GM12878 (cell line): ENCODE data around the gene FOXI1. TPM values are rescaled to one million over a fixed set of nuclear protein-coding genes. Genes with fewer than 3 reads are reported as not detected.

Source experiments
- ATAC-seq: fragments of 200-7000 bp; cut with Tn5 transposase; 3 replicates; pipeline ENCODE4 v1.9.1; 2020; ENCODE audit warnings: mild to moderate bottlenecking, moderate library complexity
- BruUV-seq: library from RNA; stranded (reverse); fragments of 400-500 nt; replicated peaks from 2 replicates; lab custom pipeline; 2021; lab: Mats Ljungman, UMichigan
- CTCF ChIA-PET: fragments of 300-600 bp; sonication (Branson Sonifier 250); formaldehyde crosslinking; extraction: SDS; loops from one replicate; lab custom pipeline; 2021; ENCODE audit warnings: inconsistent platforms; lab: Yijun Ruan, JAX
- POLR2A ChIA-PET: fragments of 350-600 bp; formaldehyde crosslinking; extraction: SDS; loops from one replicate; lab custom pipeline; 2021; ENCODE audit warnings: inconsistent platforms; lab: Charles Lee
- RAD21 ChIA-PET: fragments of 300-600 bp; sonication (Branson Sonifier 250); formaldehyde crosslinking; loops from one replicate; lab custom pipeline; 2023; ENCODE audit warnings: antibody characterized with exemption; ENCODE audit not compliant: unreplicated experiment; lab: Charles Lee
- SMC1A ChIA-PET: fragments of 300-600 bp; sonication (Branson Sonifier 250); formaldehyde crosslinking; loops from one replicate; lab custom pipeline; 2023; ENCODE audit not compliant: unreplicated experiment, uncharacterized antibody; lab: Charles Lee
- DNase-seq: peaks from one replicate; pipeline ENCODE4 v3.0.0-alpha.2; 2011; ENCODE audit warnings: low read depth, low spot score
- FAIRE-seq: peaks from 3 replicates; lab custom pipeline; 2011; peaks lifted over from hg19 to GRCh38; lab: Jason Lieb, UNC
- H2AFZ ChIP-seq: 2 replicates; pipeline ENCODE4 v1.6.0; 2011; ENCODE audit warnings: low read depth, low read length, control low read depth; ENCODE audit not compliant: control insufficient read depth
- H3K27ac ChIP-seq: 2 replicates; pipeline ENCODE4 v1.5.1; 2011; ENCODE audit warnings: control low read depth; ENCODE audit not compliant: control insufficient read depth, insufficient read depth
- H3K27me3 ChIP-seq, 2 experiments: replicated peaks in 1 of 2; 2 replicates each; pipeline versions ENCODE4 v1.6.0 to v1.6.1; 2011; ENCODE audit warnings: low read length in 1 of 2; ENCODE audit not compliant: control insufficient read depth in 2 of 2, insufficient read depth in 2 of 2
- H3K36me3 ChIP-seq, 2 experiments: 2 replicates each; pipeline ENCODE4 v1.5.1; 2011; ENCODE audit warnings: low read length in 1 of 2; ENCODE audit not compliant: control insufficient read depth in 2 of 2, insufficient read depth in 2 of 2
- H3K4me1 ChIP-seq: 2 replicates; pipeline ENCODE4 v1.6.1; 2011; ENCODE audit warnings: mild to moderate bottlenecking, low read length, moderate library complexity, mixed read lengths; ENCODE audit not compliant: control insufficient read depth, insufficient read depth
- H3K4me2 ChIP-seq: 2 replicates; pipeline ENCODE4 v1.6.0; 2011; ENCODE audit warnings: control low read depth; ENCODE audit not compliant: control insufficient read depth, insufficient read depth
- H3K4me3 ChIP-seq: fragments of 200-600 bp; sonication (generic); 2 replicates; pipeline ENCODE4 v1.5.1; 2016
- H3K79me2 ChIP-seq: 2 replicates; pipeline ENCODE4 v1.6.0; 2011; ENCODE audit warnings: low read length; ENCODE audit not compliant: control insufficient read depth, insufficient read depth
- H3K9ac ChIP-seq: 2 replicates; pipeline ENCODE4 v1.8.0; 2011; ENCODE audit warnings: low read length, control low read depth, mixed read lengths; ENCODE audit not compliant: control insufficient read depth, insufficient read depth
- H3K9me3 ChIP-seq: replicated peaks from 3 replicates; pipeline ENCODE4 v1.5.1; 2011; ENCODE audit warnings: mild to moderate bottlenecking, low read length; ENCODE audit not compliant: control insufficient read depth, insufficient read depth
- H4K20me1 ChIP-seq: 2 replicates; pipeline ENCODE4 v1.6.0; 2011; ENCODE audit not compliant: control insufficient read depth, insufficient read depth
- BMI1 ChIP-seq: fragments of 450-650 bp; IDR thresholded peaks from 2 replicates; pipeline ENCODE4 v1.6.1; 2016; ENCODE audit warnings: mild to moderate bottlenecking, moderate library complexity, borderline replicate concordance
- BRCA1 ChIP-seq: IDR thresholded peaks from 2 replicates; pipeline ENCODE4 v1.6.1; 2011; ENCODE audit warnings: low read depth, low read length, improper control_type of control experiment
- CBX5 ChIP-seq: sonication (generic); IDR thresholded peaks from 2 replicates; pipeline ENCODE4 v1.6.1; 2016; ENCODE audit warnings: low read depth, moderate library complexity, mild to moderate bottlenecking, inconsistent platforms
- CHD2 ChIP-seq: IDR thresholded peaks from 2 replicates; pipeline ENCODE4 v1.6.1; 2011; ENCODE audit warnings: low read depth, low read length, improper control_type of control experiment, borderline replicate concordance
- ETV6 ChIP-seq, 2 experiments: fragments of 450-650 bp in 1 of 2; IDR thresholded peaks in 1 of 2; conservative IDR thresholded peaks in 1 of 2; 2 replicates each; pipeline ENCODE4 v1.6.1; 2014; ENCODE audit warnings: antibody characterized with exemption in 1 of 2, borderline replicate concordance in 1 of 2, low read depth in 1 of 2, mild to moderate bottlenecking in 1 of 2, moderate library complexity in 1 of 2
- HDGF ChIP-seq: fragments of 450-650 bp; IDR thresholded peaks from 2 replicates; pipeline ENCODE4 v1.6.1; 2016; ENCODE audit warnings: antibody characterized with exemption
- IKZF1 ChIP-seq: fragments of 450-650 bp; conservative IDR thresholded peaks from 2 replicates; pipeline ENCODE4 v1.6.1; 2017; ENCODE audit warnings: antibody characterized with exemption, mild to moderate bottlenecking
- KLF5 ChIP-seq: fragments of 450-650 bp; IDR thresholded peaks from 2 replicates; pipeline ENCODE4 v1.6.1; 2014; ENCODE audit warnings: mild to moderate bottlenecking; ENCODE audit not compliant: partially characterized antibody
- MTA3 ChIP-seq: IDR thresholded peaks from 2 replicates; pipeline ENCODE4 v1.6.1; 2012; ENCODE audit warnings: low read length, inconsistent platforms, borderline replicate concordance
- POLR2AphosphoS2 ChIP-seq: IDR thresholded peaks from 2 replicates; pipeline ENCODE4 v1.6.1; 2011; ENCODE audit warnings: low read depth, mild to moderate bottlenecking, low read length, improper control_type of control experiment, moderate library complexity
- RUNX3 ChIP-seq: IDR thresholded peaks from 2 replicates; pipeline ENCODE4 v1.6.1; 2012; ENCODE audit warnings: low read length, inconsistent platforms
- SIN3A ChIP-seq: IDR thresholded peaks from 2 replicates; pipeline ENCODE4 v1.6.1; 2012; ENCODE audit warnings: low read depth, low read length, improper control_type of control experiment
- SP1 ChIP-seq: IDR thresholded peaks from one replicate; pipeline ENCODE4 v1.6.1; 2011; ENCODE audit warnings: low read depth, low read length
- STAT1 ChIP-seq: fragments of 450-650 bp; conservative IDR thresholded peaks from 2 replicates; pipeline ENCODE4 v1.6.1; 2014; ENCODE audit warnings: antibody characterized with exemption, mild to moderate bottlenecking
- TCF12 ChIP-seq: IDR thresholded peaks from 2 replicates; pipeline ENCODE4 v1.6.1; 2011; ENCODE audit warnings: low read depth, mild to moderate bottlenecking, low read length
- ZNF384 ChIP-seq: IDR thresholded peaks from 2 replicates; pipeline ENCODE4 v1.6.1; 2012; ENCODE audit warnings: low read depth, mild to moderate bottlenecking, low read length, improper control_type of control experiment, borderline replicate concordance
- WGBS: methylation state at CpG from one replicate; pipeline ENCODE4 v1.1.6; 2016; ENCODE audit warnings: low lambda C conversion rate; ENCODE audit not compliant: insufficient replicate concordance, insufficient coverage; ENCODE audit errors: missing lambda C conversion rate; 5-methylcytosine and 5-hydroxymethylcytosine counted together
- in situ Hi-C: fragments of 300-500 bp; cut with MboI; formaldehyde crosslinking; loops from 9 replicates; pipeline ENCODE4 v1.14.3; 2018; ENCODE audit warnings: mixed read lengths
- intact Hi-C: fragments of 100-400 bp; cut with micrococcal nuclease; formaldehyde crosslinking; loops from one replicate; pipeline ENCODE4 v1.14.2; 2022; ENCODE audit not compliant: unreplicated experiment
- polyA plus RNA-seq, 11 experiments: library from polyadenylated mRNA; depleted of rRNA in 4 of 11; unstranded in 6 of 11; stranded (reverse) in 5 of 11; fragments of >200 nt; fragmentation: Nextera tagmentation in 4 of 11; fragmentation: Illumina TruSeq in 1 of 11; extraction: Ambion mirVana in 4 of 11; extraction: Trizol in 1 of 11; gene quantifications; 1 replicate in 1 of 11; 2 replicates in 10 of 11; pipeline versions ENCODE4 v1.2.1 to v1.2.3, GENCODE V29; 2011 to 2016; ENCODE audit warnings: inconsistent platforms in 2 of 11, missing spikeins in 2 of 11, low read depth in 1 of 11
- total RNA-seq, 4 experiments: library from RNA; depleted of rRNA in 3 of 4; stranded (reverse); fragments of >200 nt in 3 of 4; fragmentation: Illumina TruSeq in 1 of 4; extraction: Trizol in 1 of 4; gene quantifications; 2 replicates each; pipeline versions ENCODE4 v1.2.1 to v1.2.3, GENCODE V29; 2013 to 2021
- TF ChIP-seq, protein P1 (sequence below): fragments of 150-350 bp; IDR thresholded peaks from 2 replicates; pipeline ENCODE4 v1.6.1; 2016; ENCODE audit warnings: low read depth, low read length

FOXI1 gene
- total and polyA plus RNA-seq, 10 of the 15 experiments (the other 5 are each of a cell fraction or from before 2014, with no cell fraction given) = not detected

DNA sequence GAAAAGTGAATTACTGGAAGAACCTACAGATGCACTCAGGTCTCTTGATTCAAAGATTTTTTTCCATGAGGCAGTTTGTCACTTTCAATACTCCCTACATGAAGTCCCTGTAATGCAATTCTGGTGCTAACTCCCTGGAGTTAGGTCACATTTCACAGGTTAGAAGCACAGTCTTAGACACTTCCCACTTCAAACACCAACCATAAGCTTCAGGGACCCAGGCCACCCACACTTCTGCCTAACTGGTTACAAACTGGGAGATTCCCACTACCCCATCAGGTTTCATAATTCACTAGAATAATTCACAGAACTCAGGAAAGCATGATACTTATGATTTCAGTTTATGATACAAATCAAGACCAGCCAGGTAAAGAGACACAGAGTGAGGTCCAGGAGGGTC lies 29.0 kb upstream of the FOXI1 start (continued):
- no peak for TF ChIP-seq RUNX3
- TF ChIP-seq KLF5 = no peak
- no peak for TF ChIP-seq POLR2AphosphoS2
- TF ChIP-seq STAT1 = no peak
- no peak for TF ChIP-seq IKZF1
- TF ChIP-seq BRCA1 = no peak
- TF ChIP-seq BMI1 = no peak
- no peak for TF ChIP-seq CBX5
- no peak for TF ChIP-seq CHD2

DNA sequence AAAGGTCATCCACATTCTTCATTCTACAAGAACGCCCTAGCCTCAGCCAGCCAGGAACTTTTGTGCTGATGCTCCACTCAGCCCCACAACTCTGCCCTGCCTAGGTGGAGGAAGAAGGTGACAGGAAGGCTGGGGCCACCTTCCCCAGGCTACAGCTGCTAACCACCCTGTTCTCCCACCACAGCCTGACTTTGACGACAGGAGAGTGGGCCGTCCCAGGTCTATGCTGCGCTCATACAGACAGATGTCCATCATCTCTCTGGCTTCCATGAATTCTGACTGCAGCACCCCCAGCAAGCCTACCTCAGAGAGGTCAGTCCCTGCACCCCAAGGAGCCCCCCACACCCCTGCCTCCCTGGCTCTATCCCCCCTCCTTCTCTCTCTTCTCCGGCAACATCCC lies 28.2 kb upstream of the FOXI1 start:
- no peak overlapping the region for H3K27ac ChIP-seq
- ATAC-seq = no peak
- intact Hi-C loops = loop anchor here (10.0 kb wide), 1 partner anchor 373 kb away; no protein-coding TSS in a partner anchor
- H3K79me2 ChIP-seq = no peaks in the 10 kb centered on the region
- H3K4me1 ChIP-seq = no peaks in the 10 kb centered on the region
- TF ChIP-seq SIN3A (no peak), ETV6 (conservative IDR thresholded peaks at IDR 0.05 in 1 of 2, IDR thresholded peaks at IDR 0.05 in 1 of 2; ENCODE audit: borderline replicate concordance in 1 of 2, low read depth in 1 of 2) (no peak), SP1 (no peak), CHD2 (no peak), BRCA1 (no peak), ZNF384 (no peak), MTA3 (no peak), HDGF (no peak), TCF12 (no peak)
- TF ChIP-seq, protein P1, sequence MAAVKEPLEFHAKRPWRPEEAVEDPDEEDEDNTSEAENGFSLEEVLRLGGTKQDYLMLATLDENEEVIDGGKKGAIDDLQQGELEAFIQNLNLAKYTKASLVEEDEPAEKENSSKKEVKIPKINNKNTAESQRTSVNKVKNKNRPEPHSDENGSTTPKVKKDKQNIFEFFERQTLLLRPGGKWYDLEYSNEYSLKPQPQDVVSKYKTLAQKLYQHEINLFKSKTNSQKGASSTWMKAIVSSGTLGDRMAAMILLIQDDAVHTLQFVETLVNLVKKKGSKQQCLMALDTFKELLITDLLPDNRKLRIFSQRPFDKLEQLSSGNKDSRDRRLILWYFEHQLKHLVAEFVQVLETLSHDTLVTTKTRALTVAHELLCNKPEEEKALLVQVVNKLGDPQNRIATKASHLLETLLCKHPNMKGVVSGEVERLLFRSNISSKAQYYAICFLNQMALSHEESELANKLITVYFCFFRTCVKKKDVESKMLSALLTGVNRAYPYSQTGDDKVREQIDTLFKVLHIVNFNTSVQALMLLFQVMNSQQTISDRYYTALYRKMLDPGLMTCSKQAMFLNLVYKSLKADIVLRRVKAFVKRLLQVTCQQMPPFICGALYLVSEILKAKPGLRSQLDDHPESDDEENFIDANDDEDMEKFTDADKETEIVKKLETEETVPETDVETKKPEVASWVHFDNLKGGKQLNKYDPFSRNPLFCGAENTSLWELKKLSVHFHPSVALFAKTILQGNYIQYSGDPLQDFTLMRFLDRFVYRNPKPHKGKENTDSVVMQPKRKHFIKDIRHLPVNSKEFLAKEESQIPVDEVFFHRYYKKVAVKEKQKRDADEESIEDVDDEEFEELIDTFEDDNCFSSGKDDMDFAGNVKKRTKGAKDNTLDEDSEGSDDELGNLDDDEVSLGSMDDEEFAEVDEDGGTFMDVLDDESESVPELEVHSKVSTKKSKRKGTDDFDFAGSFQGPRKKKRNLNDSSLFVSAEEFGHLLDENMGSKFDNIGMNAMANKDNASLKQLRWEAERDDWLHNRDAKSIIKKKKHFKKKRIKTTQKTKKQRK = no peak
- 100% methylated on average over 4 of the region's 5 CpGs for WGBS
- no TSS peak for BruUV-seq
- H4K20me1 ChIP-seq = no peaks in the 10 kb centered on the region
- ChIA-PET POLR2A (no interaction called here), SMC1A (no interaction called here), RAD21 (no interaction called here), CTCF (no interaction called here)
- no peak overlapping the region for H3K4me3 ChIP-seq
- H3K9ac ChIP-seq = no peak overlapping the region
- no peaks in the 10 kb centered on the region for H3K27me3 ChIP-seq
- H3K36me3 ChIP-seq = peaks cover 40 to 52% of the 10 kb centered on the region in 2 experiments; a peak in 3 of 4 replicates
- no peak for DNase-seq
- no peaks in the 10 kb centered on the region for H3K9me3 ChIP-seq
- H2AFZ ChIP-seq = no peak overlapping the region
- H3K4me2 ChIP-seq = no peak overlapping the region
- no peak for FAIRE-seq
- in situ Hi-C loops = no loop called here
